Spleen (tissue), 11 donors: ENCODE measurements around the gene SLC16A2. TPM values are rescaled to one million over a fixed set of nuclear protein-coding genes. Genes with fewer than 3 reads are reported as not detected.

Experiments
- DNase-seq: peaks from one replicate; pipeline ENCODE4 v3.0.0-alpha.2; 2020
- H3K27ac ChIP-seq, 8 donors: fragments of 200-600 bp; sonication (generic) in 7 of 8; 1 replicate in 4 of 8; 2 replicates in 4 of 8; pipeline versions ENCODE4 v1.5.0 to v1.8.0; 2016 to 2021; ENCODE audit warnings: inconsistent platforms in 4 of 8, mild to moderate bottlenecking in 4 of 8, moderate library complexity in 1 of 8
- H3K27me3 ChIP-seq, 7 donors: fragments of 200-600 bp; sonication (generic) in 6 of 7; replicated peaks in 1 of 7; 1 replicate in 4 of 7; 2 replicates in 3 of 7; pipeline versions ENCODE4 v1.5.0 to v1.8.0; 2016 to 2021; ENCODE audit warnings: inconsistent platforms in 3 of 7, mild to moderate bottlenecking in 1 of 7
- H3K36me3 ChIP-seq, 6 donors: fragments of 200-600 bp; sonication (generic) in 5 of 6; 1 replicate in 4 of 6; 2 replicates in 2 of 6; pipeline versions ENCODE4 v1.5.0 to v1.8.0; 2016 to 2021; ENCODE audit warnings: inconsistent platforms in 2 of 6
- H3K4me1 ChIP-seq, 6 donors: fragments of 200-600 bp; sonication (generic) in 5 of 6; 1 replicate in 3 of 6; 2 replicates in 3 of 6; pipeline versions ENCODE4 v1.5.0 to v1.8.0; 2016 to 2021; ENCODE audit warnings: inconsistent platforms in 3 of 6
- H3K4me3 ChIP-seq, 8 donors: fragments of 200-600 bp; sonication (generic) in 7 of 8; 1 replicate in 4 of 8; 2 replicates in 4 of 8; pipeline versions ENCODE4 v1.5.0 to v1.8.0; 2016 to 2021; ENCODE audit warnings: inconsistent platforms in 4 of 8, mild to moderate bottlenecking in 4 of 8, moderate library complexity in 2 of 8
- H3K9me3 ChIP-seq, 8 donors: fragments of 200-600 bp; sonication (generic) in 7 of 8; 1 replicate in 4 of 8; 2 replicates in 4 of 8; pipeline versions ENCODE4 v1.5.0 to v1.8.0; 2016 to 2021; ENCODE audit warnings: inconsistent platforms in 4 of 8
- CTCF ChIP-seq, 11 experiments: fragments of 200-600 bp in 7 of 11; fragments of 450-650 bp in 4 of 11; sonication (generic) in 4 of 11; IDR thresholded peaks in 8 of 11; conservative IDR thresholded peaks in 3 of 11; 1 replicate in 7 of 11; 2 replicates in 4 of 11; pipeline versions ENCODE4 v1.4.0 to v1.8.0; 2016 to 2021; ENCODE audit warnings: antibody characterized with exemption in 11 of 11, inconsistent platforms in 4 of 11, mild to moderate bottlenecking in 1 of 11
- POLR2A ChIP-seq, 3 donors: fragments of 450-650 bp; IDR thresholded peaks; one replicate each; pipeline ENCODE4 v1.5.1; 2017; ENCODE audit warnings: antibody characterized with exemption in 3 of 3, mild to moderate bottlenecking in 1 of 3
- POLR2AphosphoS5 ChIP-seq, 3 donors: sonication (generic); formaldehyde crosslinking; IDR thresholded peaks; one replicate each; pipeline ENCODE4 v1.5.1; 2017; ENCODE audit warnings: antibody characterized with exemption in 3 of 3
- WGBS, 5 donors: extraction: QIAGEN DNeasy Blood & Tissue Kit in 3 of 5; methylation state at CpG; one replicate each; pipeline versions ENCODE4 v1.1.5 to v1.1.7; 2013 to 2018; 5-methylcytosine and 5-hydroxymethylcytosine counted together
- intact Hi-C: fragments of 100-400 bp; cut with DNase I; formaldehyde crosslinking; loops from one replicate; pipeline ENCODE4 v1.15.0; 2023; ENCODE audit warnings: low total_unique reads
- polyA plus RNA-seq, 3 donors: library from polyadenylated mRNA; stranded (reverse); fragments of 200-250 nt; gene quantifications; one replicate each; pipeline ENCODE4 v1.2.1, GENCODE V29; 2013
- total RNA-seq, 7 donors: library from RNA; depleted of rRNA in 3 of 7; stranded (reverse); fragments of >200 nt in 3 of 7; fragmentation: NEBNext Ultra II Directional in 4 of 7; extraction: Animal tissue kit (Norgen Biotek cat#: 25700) in 4 of 7; gene quantifications; one replicate each; pipeline versions ENCODE4 v1.1.0 to v1.2.1, GENCODE V29; 2016 to 2021
- donor health status: healthy with polysubstance abuse.
- donor health status: DM: no; HTN: no; CAD: no; lungs with moderate emphysema.
- donor health status: DM: no; HTN: no; CAD: no.
- donor health status: Bipolar disorder and iron deficiency.
- donor health status: healthy.
- donor health status: DM: no; HTN: no; CAD: no.
- donor health status: DM: yes; HTN: yes; CAD: no.

The SLC16A2 gene
- total and polyA plus RNA-seq, 10 donors = 0.41 to 4.4 (median 3.1) TPM

GRCh38 chrX:74546984-74547383 is 125.7 kb downstream of the SLC16A2 start:
- 37 to 100% (median 66%) methylated on average over 1 of the region's 1 CpG; no CpG with 5 or more reads in 1 of the 5 donors for WGBS, 5 donors
- intact Hi-C loops = no loop called here
- DNase-seq = no peak

GRCh38 chrX:74550295-74550802 is 129.1 kb downstream of the SLC16A2 start:
- WGBS, 5 donors = 12 to 56% (median 19%) methylated on average over 10 to 24 of the region's 24 CpGs
- TF ChIP-seq POLR2A (IDR thresholded peaks at IDR 0.05) (no peak), CTCF (IDR thresholded peaks at IDR 0.05 in 8 of 11, conservative IDR thresholded peaks at IDR 0.05 in 3 of 11) (peak; percentile 93 to 99 (median 94)), POLR2AphosphoS5 (IDR thresholded peaks at IDR 0.05) (peak; percentile 35 to 65 (median 56))
- H3K27me3 ChIP-seq = peaks cover 0 to 15% (median 0%) of the 10 kb centered on the region in 7 donors
- DNase-seq = peak; percentile 95
- peaks cover 0 to 7% (median 0%) of the 10 kb centered on the region in 6 donors for H3K4me1 ChIP-seq
- no peaks in the 10 kb centered on the region for H3K36me3 ChIP-seq
- peak overlapping the region in 2 of 8 donors; percentile 10 to 12 for H3K4me3 ChIP-seq
- intact Hi-C loops = loop anchor here (10.0 kb wide), 1 partner anchor 696 kb away; the partner anchor contains the start of gene XIST
- H3K27ac ChIP-seq = peak overlapping the region in 2 of 8 donors; percentile 10 to 16
- no peaks in the 10 kb centered on the region for H3K9me3 ChIP-seq

More at GRCh38 chrX:74546984-74547383, 125.7 kb downstream of the SLC16A2 start:
- H3K9me3 ChIP-seq = no peaks in the 10 kb centered on the region
- H3K36me3 ChIP-seq = no peaks in the 10 kb centered on the region
- TF ChIP-seq POLR2A (IDR thresholded peaks at IDR 0.05) = no peak
- TF ChIP-seq CTCF (IDR thresholded peaks at IDR 0.05 in 8 of 11, conservative IDR thresholded peaks at IDR 0.05 in 3 of 11) = no peak
- no peak for TF ChIP-seq POLR2AphosphoS5 (IDR thresholded peaks at IDR 0.05)
- no peak overlapping the region for H3K27ac ChIP-seq
- no peaks in the 10 kb centered on the region for H3K27me3 ChIP-seq
- peaks cover 0 to 7% (median 0%) of the 10 kb centered on the region in 6 donors for H3K4me1 ChIP-seq
- no peak overlapping the region for H3K4me3 ChIP-seq

GRCh38 chrX:74551934-74552333 is 130.6 kb downstream of the SLC16A2 start:
- DNase-seq = no peak
- TF ChIP-seq POLR2AphosphoS5 (IDR thresholded peaks at IDR 0.05) = no peak
- H3K4me1 ChIP-seq = peaks cover 0 to 7% (median 0%) of the 10 kb centered on the region in 6 donors
- H3K27ac ChIP-seq = no peak overlapping the region
- intact Hi-C loops = loop anchor here (10.0 kb wide), 1 partner anchor 697 kb away; the partner anchor contains the start of gene XIST
- H3K4me3 ChIP-seq = no peak overlapping the region
- no peaks in the 10 kb centered on the region for H3K36me3 ChIP-seq
- WGBS, 5 donors = 49 to 64% (median 57%) methylated on average over 2 of the region's 2 CpGs
- H3K9me3 ChIP-seq = no peaks in the 10 kb centered on the region
- peaks cover 0 to 15% (median 0%) of the 10 kb centered on the region in 7 donors for H3K27me3 ChIP-seq

GRCh38 chrX:74557378-74557777 is 136.1 kb downstream of the SLC16A2 start:
- H3K27ac ChIP-seq = no peak overlapping the region
- no peaks in the 10 kb centered on the region for H3K9me3 ChIP-seq
- intact Hi-C loops = loop anchor here (10.0 kb wide), 1 partner anchor 703 kb away; the partner anchor contains the start of gene XIST
- H3K4me1 ChIP-seq = no peaks in the 10 kb centered on the region
- no peak for DNase-seq
- peaks cover 0 to 20% (median 0%) of the 10 kb centered on the region in 7 donors for H3K27me3 ChIP-seq
- TF ChIP-seq CTCF (IDR thresholded peaks at IDR 0.05 in 8 of 11, conservative IDR thresholded peaks at IDR 0.05 in 3 of 11) = no peak
- no peak for TF ChIP-seq POLR2AphosphoS5 (IDR thresholded peaks at IDR 0.05)
- TF ChIP-seq POLR2A (IDR thresholded peaks at IDR 0.05) = no peak
- H3K4me3 ChIP-seq = no peak overlapping the region
- H3K36me3 ChIP-seq = no peaks in the 10 kb centered on the region
- WGBS, 5 donors = 67 to 98% (median 89%) methylated on average over 2 of the region's 2 CpGs
